Ovary (tissue), 3 donors: ENCODE results near the gene BCO1.

Experiments used
- POLR2A ChIP-seq: fragments of 450-650 bp; IDR thresholded peaks from one replicate; pipeline ENCODE4 v1.6.1; 2017; ENCODE audit warnings: antibody characterized with exemption, mild to moderate bottlenecking, moderate library complexity
- TF ChIP-seq, protein P1 (sequence below), 3 donors: fragments of 450-650 bp in 2 of 3; fragments of 200-600 bp in 1 of 3; IDR thresholded peaks; one replicate each; pipeline versions ENCODE4 v1.5.1 to v1.8.0; 2016 to 2022; ENCODE audit warnings: antibody characterized with exemption in 3 of 3, mild to moderate bottlenecking in 1 of 3
- donor health status: DM: no; HTN: no; CAD: no.

DNA sequence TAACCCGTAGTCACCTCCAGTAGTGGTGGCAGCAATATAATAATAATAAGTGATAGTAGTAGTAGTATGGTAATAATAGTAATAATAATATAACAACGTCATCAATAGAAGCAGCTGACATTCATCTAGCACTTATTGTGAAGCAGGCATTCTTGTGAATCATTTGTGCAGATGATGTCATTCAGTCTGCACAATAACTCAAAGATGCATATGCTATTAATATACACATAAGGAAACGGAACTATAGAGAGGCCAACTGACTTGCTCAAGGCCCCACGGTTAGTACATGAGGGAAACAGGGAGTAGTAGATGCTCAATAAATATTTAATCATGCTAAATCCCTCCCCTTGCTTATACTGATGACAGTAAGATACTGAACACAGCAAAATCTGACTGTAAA lies 40.9 kb downstream of the BCO1 start:
- TF ChIP-seq POLR2A = no peak
- TF ChIP-seq, protein P1, sequence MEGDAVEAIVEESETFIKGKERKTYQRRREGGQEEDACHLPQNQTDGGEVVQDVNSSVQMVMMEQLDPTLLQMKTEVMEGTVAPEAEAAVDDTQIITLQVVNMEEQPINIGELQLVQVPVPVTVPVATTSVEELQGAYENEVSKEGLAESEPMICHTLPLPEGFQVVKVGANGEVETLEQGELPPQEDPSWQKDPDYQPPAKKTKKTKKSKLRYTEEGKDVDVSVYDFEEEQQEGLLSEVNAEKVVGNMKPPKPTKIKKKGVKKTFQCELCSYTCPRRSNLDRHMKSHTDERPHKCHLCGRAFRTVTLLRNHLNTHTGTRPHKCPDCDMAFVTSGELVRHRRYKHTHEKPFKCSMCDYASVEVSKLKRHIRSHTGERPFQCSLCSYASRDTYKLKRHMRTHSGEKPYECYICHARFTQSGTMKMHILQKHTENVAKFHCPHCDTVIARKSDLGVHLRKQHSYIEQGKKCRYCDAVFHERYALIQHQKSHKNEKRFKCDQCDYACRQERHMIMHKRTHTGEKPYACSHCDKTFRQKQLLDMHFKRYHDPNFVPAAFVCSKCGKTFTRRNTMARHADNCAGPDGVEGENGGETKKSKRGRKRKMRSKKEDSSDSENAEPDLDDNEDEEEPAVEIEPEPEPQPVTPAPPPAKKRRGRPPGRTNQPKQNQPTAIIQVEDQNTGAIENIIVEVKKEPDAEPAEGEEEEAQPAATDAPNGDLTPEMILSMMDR (IDR thresholded peaks at IDR 0.05) = no peak
